HL-60 (cell line): ENCODE measurements around the gene TULP4.

ENCODE experiments used
- DNase-seq, 2 experiments: peaks; one replicate each; pipeline ENCODE4 v3.0.0-alpha.2; 2010 to 2020; ENCODE audit warnings: low read depth in 1 of 2, low spot score in 1 of 2
- H3K27ac ChIP-seq: fragments of 250-450 bp; sonication (Bioruptor Pico); replicated peaks from 2 replicates; pipeline ENCODE4 v1.5.1; 2020; ENCODE audit warnings: mild to moderate bottlenecking, moderate library complexity
- H3K27me3 ChIP-seq: fragments of 250-450 bp; sonication (Bioruptor Pico); 2 replicates; pipeline ENCODE4 v1.5.1; 2021; ENCODE audit warnings: mild to moderate bottlenecking, moderate library complexity; ENCODE audit not compliant: insufficient read depth, poor library complexity, severe bottlenecking
- H3K4me3 ChIP-seq: replicated peaks from 2 replicates; pipeline ENCODE4 v1.5.1; 2011; ENCODE audit warnings: mild to moderate bottlenecking, control low read depth, low read length; ENCODE audit not compliant: insufficient read depth
- CTCF ChIP-seq: IDR thresholded peaks from one replicate; pipeline ENCODE4 v1.5.1; 2011; ENCODE audit warnings: low read length, control low read depth, inconsistent platforms; ENCODE audit not compliant: insufficient read depth
- GABPA ChIP-seq: IDR thresholded peaks from 2 replicates; pipeline ENCODE4 v1.6.1; 2012; ENCODE audit warnings: low read depth
- POLR2AphosphoS5 ChIP-seq: IDR thresholded peaks from 2 replicates; pipeline ENCODE4 v1.6.1; 2012; ENCODE audit warnings: low read depth
- REST ChIP-seq: IDR thresholded peaks from 2 replicates; pipeline ENCODE4 v1.6.1; 2012; ENCODE audit warnings: low read depth; ENCODE audit not compliant: insufficient replicate concordance
- SPI1 ChIP-seq: IDR thresholded peaks from 2 replicates; pipeline ENCODE4 v1.6.1; 2012; ENCODE audit warnings: low read depth, mild to moderate bottlenecking, borderline replicate concordance

TULP4 gene

GRCh38 chr6:158418501-158418900 lies 106.2 kb downstream of the TULP4 start:
- DNase-seq, result no peak
- no peak for TF ChIP-seq POLR2AphosphoS5
- TF ChIP-seq GABPA, result no peak
- no peak for TF ChIP-seq REST
- TF ChIP-seq CTCF, result no peak
- TF ChIP-seq SPI1, result no peak
- Histone ChIP-seq H3K27me3 (no peaks in the 10 kb centered on the region), H3K4me3 (no peak overlapping the region), H3K27ac (no peak overlapping the region)

- no peak for DNase-seq
- no peak overlapping the region for H3K27ac ChIP-seq
- H3K27me3 ChIP-seq, result no peaks in the 10 kb centered on the region
- H3K4me3 ChIP-seq, result no peak overlapping the region
- TF ChIP-seq REST, result no peak
Measured at GRCh38 chr6:158419339-158419909, 107.2 kb downstream of the TULP4 start.

GRCh38 chr6:158421381-158421780 lies 109.1 kb downstream of the TULP4 start:
- Histone ChIP-seq H3K27ac (no peak overlapping the region), H3K4me3 (no peak overlapping the region), H3K27me3 (no peaks in the 10 kb centered on the region)
- no peak for DNase-seq
- TF ChIP-seq CTCF (no peak), SPI1 (no peak), REST (no peak), GABPA (no peak), POLR2AphosphoS5 (no peak)
